Stomach (tissue), 4 donors: ENCODE measurements around the gene GPRC5C.
"Not testable (repeated sequence)": the region's sequence is repeated elsewhere in the genome, so short reads cannot be mapped to it uniquely, and the experiment has no call there.

ENCODE experiments used
- CTCF ChIP-seq, 7 experiments: fragments of 450-650 bp in 4 of 7; fragments of 200-600 bp in 3 of 7; sonication (generic) in 3 of 7; IDR thresholded peaks; one replicate each; pipeline ENCODE4 v1.5.1; 2016 to 2019; ENCODE audit warnings: antibody characterized with exemption in 7 of 7, control low read depth in 2 of 7, mild to moderate bottlenecking in 1 of 7
- POLR2A ChIP-seq, 4 donors: fragments of 450-650 bp; IDR thresholded peaks; one replicate each; pipeline ENCODE4 v1.6.1; 2016; ENCODE audit warnings: antibody characterized with exemption in 4 of 4, control low read depth in 2 of 4, mild to moderate bottlenecking in 1 of 4, moderate library complexity in 1 of 4

DNA sequence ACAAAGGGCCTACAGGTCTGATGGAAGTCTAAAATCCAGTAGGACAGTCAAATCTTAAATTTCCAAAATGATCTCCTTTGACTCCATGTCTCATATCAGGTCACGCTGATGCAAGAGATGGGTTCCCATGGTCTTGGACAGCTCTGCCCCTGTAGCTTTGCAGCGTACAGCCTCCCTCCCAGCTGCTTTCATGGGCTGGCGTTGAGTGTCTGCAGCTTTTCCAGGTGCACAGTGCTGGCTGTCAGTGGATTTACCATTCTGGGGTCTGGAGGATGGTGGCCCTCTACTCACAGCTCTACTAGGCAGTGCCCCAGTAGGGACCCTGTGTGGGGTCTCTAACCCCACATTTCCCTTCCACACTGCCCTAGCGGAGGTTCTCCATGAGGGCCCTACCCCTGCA lies 56.4 kb downstream of the GPRC5C start:
- TF ChIP-seq POLR2A, CTCF (IDR thresholded peaks at IDR 0.05): not testable (repeated sequence)
